SK-N-MC (cell line): ENCODE data around the gene HOXD8.

ENCODE experiments used
- DNase-seq: peaks from one replicate; pipeline ENCODE4 v3.0.0-alpha.2; 2011; ENCODE audit warnings: low read depth, low spot score
- H3K27ac ChIP-seq: fragments of 200-600 bp; sonication (generic); 2 replicates; pipeline ENCODE4 v1.5.1; 2016; ENCODE audit warnings: mixed run types
- H3K36me3 ChIP-seq: fragments of 200-600 bp; sonication (generic); 2 replicates; pipeline ENCODE4 v1.6.1; 2017; ENCODE audit warnings: antibody characterized with exemption, low read length, mixed read lengths; ENCODE audit not compliant: insufficient read depth
- H3K4me3 ChIP-seq: fragments of 200-600 bp; sonication (generic); 2 replicates; pipeline ENCODE4 v1.5.1; 2016
- H3K9ac ChIP-seq: fragments of 200-600 bp; sonication (generic); 2 replicates; pipeline ENCODE4 v1.8.0; 2017; ENCODE audit warnings: mixed run types, mixed read lengths; ENCODE audit not compliant: insufficient read length
- H3K9me3 ChIP-seq: fragments of 200-600 bp; sonication (generic); 2 replicates; pipeline ENCODE4 v1.6.1; 2017; ENCODE audit warnings: low read depth, mild to moderate bottlenecking, antibody characterized with exemption, low read length, moderate library complexity, mixed read lengths
- EZH2 ChIP-seq: fragments of 200-600 bp; sonication (generic); IDR thresholded peaks from one replicate; pipeline ENCODE4 v1.6.1; 2017; ENCODE audit warnings: antibody characterized with exemption
- FOXP2 ChIP-seq: optimal IDR thresholded peaks from 2 replicates; pipeline ENCODE3; 2011; ENCODE audit warnings: mild to moderate bottlenecking, moderate library complexity; ENCODE audit not compliant: insufficient read depth; ENCODE audit errors: extremely low read length, control extremely low read depth
- POLR2AphosphoS5 ChIP-seq: IDR thresholded peaks from 2 replicates; pipeline ENCODE4 v1.6.1; 2012; ENCODE audit warnings: mild to moderate bottlenecking, low read depth, low read length, borderline replicate concordance

The HOXD8 gene

GRCh38 chr2:176105730-176106580 is 23.6 kb upstream of the HOXD8 start:
- TF ChIP-seq POLR2AphosphoS5 (no peak), EZH2 (no peak), FOXP2 (no peak)
- Histone ChIP-seq H3K9ac (peak overlapping the region; percentile 89), H3K4me3 (peak overlapping the region; percentile 96), H3K9me3 (no peaks in the 10 kb centered on the region), H3K27ac (peak overlapping the region; percentile 96), H3K36me3 (peaks cover 22% of the 10 kb centered on the region)
- DNase-seq = no peak

- no peak for TF ChIP-seq EZH2
- peak; percentile 55 for TF ChIP-seq POLR2AphosphoS5
- Histone ChIP-seq H3K9me3 (no peaks in the 10 kb centered on the region), H3K27ac (peak within 1 kb of the TSS; percentile 96), H3K9ac (peak within 1 kb of the TSS; percentile 89), H3K4me3 (peak within 1 kb of the TSS; percentile 96), H3K36me3 (peaks cover 31% of the 10 kb centered on the region)
- DNase-seq = no peak
Observed at GRCh38 chr2:176106581-176107539, 22.6 kb upstream of the HOXD8 start, which contains the start of gene HOXD11. Gene HOXD11, plus strand, starts transcription at chr2:176107280. Its CDS starts 76 bp downstream, at chr2:176107356.

- DNase-seq = no peak
- no peak overlapping the region for H3K27ac ChIP-seq
- H3K36me3 ChIP-seq = peaks cover 40% of the 10 kb centered on the region
- TF ChIP-seq FOXP2 = no peak
- no peak for TF ChIP-seq POLR2AphosphoS5
- no peak for TF ChIP-seq EZH2
- H3K4me3 ChIP-seq = peak overlapping the region; percentile 81
- H3K9me3 ChIP-seq = no peaks in the 10 kb centered on the region
- H3K9ac ChIP-seq = peak overlapping the region; percentile 70
Observed at GRCh38 chr2:176107731-176108181, 21.7 kb upstream of the HOXD8 start.

- TF ChIP-seq POLR2AphosphoS5 (no peak), FOXP2 (no peak)
- peak overlapping the region; percentile 55 for H3K9ac ChIP-seq
- DNase-seq = no peak
- peak overlapping the region; percentile 81 for H3K4me3 ChIP-seq
- no peaks in the 10 kb centered on the region for H3K9me3 ChIP-seq
- peaks cover 56% of the 10 kb centered on the region for H3K36me3 ChIP-seq
- H3K27ac ChIP-seq = peak overlapping the region; percentile 46; the same call in 1 of the 2 replicates
Observed at GRCh38 chr2:176109192-176109901, 20.2 kb upstream of the HOXD8 start.

GRCh38 chr2:176109946-176110345 is 19.6 kb upstream of the HOXD8 start:
- peak overlapping the region; percentile 0; the same call in 1 of the 2 replicates for H3K27ac ChIP-seq
- peaks cover 62% of the 10 kb centered on the region for H3K36me3 ChIP-seq
- H3K4me3 ChIP-seq = peak overlapping the region; percentile 81
- peak overlapping the region; percentile 55 for H3K9ac ChIP-seq
- no peaks in the 10 kb centered on the region for H3K9me3 ChIP-seq
- no peak for DNase-seq
- TF ChIP-seq POLR2AphosphoS5 (no peak), FOXP2 (no peak), EZH2 (no peak)

GRCh38 chr2:176110415-176111308 is 18.8 kb upstream of the HOXD8 start:
- Histone ChIP-seq H3K9ac (no peak overlapping the region), H3K4me3 (peak overlapping the region; percentile 81), H3K9me3 (no peaks in the 10 kb centered on the region), H3K27ac (peak overlapping the region; percentile 0; the same call in 1 of the 2 replicates), H3K36me3 (peaks cover 62% of the 10 kb centered on the region)
- no peak for DNase-seq
- TF ChIP-seq POLR2AphosphoS5 (no peak), EZH2 (no peak), FOXP2 (no peak)

- H3K9me3 ChIP-seq = no peaks in the 10 kb centered on the region
- H3K36me3 ChIP-seq = peaks cover 69% of the 10 kb centered on the region
- no peak for TF ChIP-seq FOXP2
- TF ChIP-seq EZH2 = no peak
- no peak for TF ChIP-seq POLR2AphosphoS5
- no peak for DNase-seq
- H3K27ac ChIP-seq = no peak overlapping the region
- no peak overlapping the region for H3K9ac ChIP-seq
- H3K4me3 ChIP-seq = no peak overlapping the region; the same call in 1 of the 2 replicates
Observed at GRCh38 chr2:176111309-176111663, 18.2 kb upstream of the HOXD8 start.
